Right lobe of liver (tissue), 4 donors: Measurements from ENCODE around the gene PYGO1.

Source experiments
- POLR2A ChIP-seq: fragments of 450-650 bp; IDR thresholded peaks from one replicate; pipeline ENCODE4 v1.6.1; 2017; ENCODE audit warnings: antibody characterized with exemption, mild to moderate bottlenecking
- TF ChIP-seq, protein P1 (sequence below), 4 donors: fragments of 200-600 bp in 3 of 4; fragments of 450-650 bp in 1 of 4; IDR thresholded peaks; one replicate each; pipeline versions ENCODE4 v1.5.1 to v1.8.0; 2016 to 2022; ENCODE audit warnings: antibody characterized with exemption in 4 of 4, mild to moderate bottlenecking in 2 of 4
- donor health status: DM: no; HTN: no; CAD: no.
- donor health status: DM: no; HTN: no; CAD: no.
- donor health status: DM: no; HTN: yes; CAD: no.

DNA sequence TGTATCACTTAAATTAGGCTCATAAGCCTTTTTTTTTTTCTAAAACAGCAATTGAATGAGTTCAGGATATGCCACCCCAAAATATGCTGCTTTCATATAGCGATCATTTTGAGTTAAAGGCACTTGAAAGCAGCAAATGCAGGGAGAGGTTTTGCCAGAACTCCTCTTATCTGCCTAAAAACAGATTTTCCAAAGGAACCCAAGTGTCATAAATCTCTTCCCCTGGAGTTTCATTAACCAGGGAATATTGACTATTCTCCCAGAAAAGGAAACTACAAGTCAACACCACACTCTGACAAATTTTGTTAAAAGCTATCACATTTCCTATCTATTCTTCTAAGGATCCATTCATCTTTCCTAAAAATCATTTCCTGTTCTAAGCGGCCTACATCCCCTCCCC lies 91.4 kb downstream of the PYGO1 start:
- TF ChIP-seq, protein P1, sequence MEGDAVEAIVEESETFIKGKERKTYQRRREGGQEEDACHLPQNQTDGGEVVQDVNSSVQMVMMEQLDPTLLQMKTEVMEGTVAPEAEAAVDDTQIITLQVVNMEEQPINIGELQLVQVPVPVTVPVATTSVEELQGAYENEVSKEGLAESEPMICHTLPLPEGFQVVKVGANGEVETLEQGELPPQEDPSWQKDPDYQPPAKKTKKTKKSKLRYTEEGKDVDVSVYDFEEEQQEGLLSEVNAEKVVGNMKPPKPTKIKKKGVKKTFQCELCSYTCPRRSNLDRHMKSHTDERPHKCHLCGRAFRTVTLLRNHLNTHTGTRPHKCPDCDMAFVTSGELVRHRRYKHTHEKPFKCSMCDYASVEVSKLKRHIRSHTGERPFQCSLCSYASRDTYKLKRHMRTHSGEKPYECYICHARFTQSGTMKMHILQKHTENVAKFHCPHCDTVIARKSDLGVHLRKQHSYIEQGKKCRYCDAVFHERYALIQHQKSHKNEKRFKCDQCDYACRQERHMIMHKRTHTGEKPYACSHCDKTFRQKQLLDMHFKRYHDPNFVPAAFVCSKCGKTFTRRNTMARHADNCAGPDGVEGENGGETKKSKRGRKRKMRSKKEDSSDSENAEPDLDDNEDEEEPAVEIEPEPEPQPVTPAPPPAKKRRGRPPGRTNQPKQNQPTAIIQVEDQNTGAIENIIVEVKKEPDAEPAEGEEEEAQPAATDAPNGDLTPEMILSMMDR (IDR thresholded peaks at IDR 0.05): no peak
- no peak for TF ChIP-seq POLR2A
